ELR (cell line): ENCODE data around the gene DSTN.

ENCODE experiments used
- DNase-seq: peaks from one replicate; pipeline ENCODE4 v3.0.0-alpha.2; 2015; ENCODE audit warnings: low read depth

The DSTN gene

DNA sequence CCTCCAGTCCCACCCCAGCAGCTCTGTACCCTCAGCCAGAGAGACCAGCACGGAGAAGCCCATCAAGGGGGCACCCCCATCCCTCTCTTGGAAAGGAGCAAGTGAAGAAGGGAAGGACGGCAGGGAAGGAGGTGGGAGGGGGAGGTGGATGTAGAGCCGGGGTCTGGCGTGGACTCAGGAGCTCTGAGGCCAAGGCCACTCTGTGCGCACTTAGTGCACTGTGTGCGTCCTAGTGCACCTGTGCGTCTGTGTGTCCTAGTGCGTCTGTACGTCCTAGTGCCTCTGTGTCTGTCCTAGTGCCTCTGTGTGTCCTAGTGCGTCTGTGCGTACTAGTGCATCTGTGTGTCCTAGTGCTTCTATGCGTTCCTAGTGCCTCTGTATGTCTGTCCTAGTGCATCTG is 54.2 kb downstream of the DSTN start:
- DNase-seq, result no peak

GRCh38 chr20:17624551-17625245 is 54.8 kb downstream of the DSTN start:
- DNase-seq, result no peak

GRCh38 chr20:17625246-17626051 is 55.6 kb downstream of the DSTN start:
- DNase-seq, result no peak

DNA sequence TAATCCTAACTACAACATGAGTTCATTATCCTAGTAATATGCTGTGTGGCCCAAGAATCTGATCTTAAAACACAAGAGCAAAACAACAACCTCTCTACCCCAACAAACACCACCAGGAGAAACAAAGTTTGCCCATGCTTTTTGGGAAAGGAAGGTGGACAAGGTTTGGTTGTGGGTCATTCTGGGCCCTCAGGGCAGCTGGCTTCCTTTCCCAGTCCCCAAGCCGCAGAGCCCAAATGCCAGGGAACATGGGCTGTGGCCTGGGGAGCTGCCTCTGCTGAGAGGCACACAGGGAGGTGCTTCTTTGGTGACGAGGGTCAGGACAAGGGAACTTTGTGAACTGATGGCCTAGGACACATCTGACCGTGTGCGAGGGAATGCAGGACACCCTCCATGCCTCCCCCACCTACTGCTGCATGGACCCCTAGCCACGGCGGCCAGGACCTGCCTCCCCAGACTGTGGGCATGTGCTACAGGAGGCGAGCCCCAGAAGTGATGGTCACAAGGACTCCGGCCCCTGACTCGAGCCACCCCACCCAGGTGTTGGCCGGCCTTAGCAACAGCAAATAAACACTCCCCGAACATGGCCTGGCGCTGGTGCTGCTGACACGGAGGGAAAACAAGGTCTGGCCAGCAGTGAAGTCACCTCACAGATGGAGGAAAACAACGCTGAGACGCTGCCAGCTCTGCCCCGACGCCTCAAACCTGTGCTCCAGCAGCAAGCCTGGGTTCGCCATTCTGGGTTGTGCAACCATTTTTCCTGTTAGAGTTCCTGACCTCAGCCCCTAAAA is 56.5 kb downstream of the DSTN start:
- no peak for DNase-seq

- DNase-seq, result no peak
Observed at GRCh38 chr20:17627101-17627955, 57.5 kb downstream of the DSTN start.

DNA sequence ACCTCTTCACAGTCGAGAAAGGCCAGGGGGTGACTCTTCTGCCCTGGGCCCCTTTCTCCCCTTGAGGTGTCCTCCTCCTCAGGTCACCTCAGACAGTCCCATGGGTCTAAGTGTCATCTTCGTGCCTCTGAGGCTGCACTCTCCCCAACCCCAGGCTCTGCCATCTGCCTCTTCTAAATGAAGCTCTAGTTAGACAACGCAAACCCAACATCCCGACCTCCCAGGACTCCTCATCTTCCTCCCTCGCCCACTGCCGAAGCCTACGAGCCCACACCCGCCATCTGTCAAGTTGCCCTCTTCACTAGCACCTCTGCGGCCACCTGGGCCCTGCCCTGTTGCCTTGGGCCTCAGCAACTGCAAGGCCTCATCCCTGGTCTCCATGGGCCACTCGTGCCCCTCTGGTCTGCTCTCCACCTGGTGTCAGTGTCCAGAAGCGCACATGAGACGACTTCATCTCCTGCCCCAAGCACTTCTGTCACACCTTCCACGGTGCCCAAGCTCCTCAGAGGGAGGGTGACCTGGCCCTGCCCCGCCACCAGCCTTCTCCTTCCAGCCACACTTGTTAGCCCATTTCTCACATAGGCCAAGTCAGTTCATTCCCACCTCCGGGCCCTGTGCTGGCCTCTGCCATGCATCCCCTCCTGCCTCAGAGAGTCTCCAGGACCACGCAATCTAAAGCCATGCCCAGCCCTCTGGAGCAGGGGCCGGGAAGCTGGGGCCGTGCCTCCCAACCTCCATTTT is 58.4 kb downstream of the DSTN start:
- DNase-seq, result no peak

GRCh38 chr20:17629025-17629424 is 59.1 kb downstream of the DSTN start:
- no peak for DNase-seq

GRCh38 chr20:17629678-17630089 is 59.8 kb downstream of the DSTN start:
- no peak for DNase-seq

DNA sequence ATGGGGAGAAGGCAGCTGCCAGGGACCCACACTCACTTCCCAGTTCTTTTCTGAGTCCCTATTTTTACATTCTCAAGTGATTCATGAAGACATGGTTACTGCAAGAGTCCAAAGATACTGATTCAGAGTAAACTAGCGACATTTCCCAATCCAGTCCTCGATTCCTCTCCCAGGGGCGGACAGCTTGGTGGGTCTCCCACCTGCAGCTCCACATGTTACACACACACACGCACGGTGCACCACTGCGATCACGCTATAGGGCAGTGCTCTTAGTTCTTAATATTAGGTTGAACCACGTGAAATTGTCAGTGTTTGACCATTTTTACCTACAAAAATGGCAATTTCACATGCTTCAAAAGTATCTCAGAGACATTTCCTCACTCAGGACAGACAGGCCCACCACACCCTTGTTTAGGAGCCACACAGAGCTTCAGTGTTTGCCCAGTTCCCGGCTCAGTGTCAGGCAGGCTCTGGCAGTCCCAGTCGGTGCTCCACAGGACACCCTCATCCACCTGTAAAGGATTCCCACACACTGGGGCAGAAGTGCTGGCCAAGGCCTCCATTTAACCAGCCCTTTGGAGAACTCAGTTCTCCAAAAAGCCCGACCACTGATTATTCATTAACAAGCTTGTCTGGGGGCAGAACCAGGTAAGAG is 60.4 kb downstream of the DSTN start:
- no peak for DNase-seq

GRCh38 chr20:17630806-17631195 is 60.9 kb downstream of the DSTN start:
- no peak for DNase-seq

DNA sequence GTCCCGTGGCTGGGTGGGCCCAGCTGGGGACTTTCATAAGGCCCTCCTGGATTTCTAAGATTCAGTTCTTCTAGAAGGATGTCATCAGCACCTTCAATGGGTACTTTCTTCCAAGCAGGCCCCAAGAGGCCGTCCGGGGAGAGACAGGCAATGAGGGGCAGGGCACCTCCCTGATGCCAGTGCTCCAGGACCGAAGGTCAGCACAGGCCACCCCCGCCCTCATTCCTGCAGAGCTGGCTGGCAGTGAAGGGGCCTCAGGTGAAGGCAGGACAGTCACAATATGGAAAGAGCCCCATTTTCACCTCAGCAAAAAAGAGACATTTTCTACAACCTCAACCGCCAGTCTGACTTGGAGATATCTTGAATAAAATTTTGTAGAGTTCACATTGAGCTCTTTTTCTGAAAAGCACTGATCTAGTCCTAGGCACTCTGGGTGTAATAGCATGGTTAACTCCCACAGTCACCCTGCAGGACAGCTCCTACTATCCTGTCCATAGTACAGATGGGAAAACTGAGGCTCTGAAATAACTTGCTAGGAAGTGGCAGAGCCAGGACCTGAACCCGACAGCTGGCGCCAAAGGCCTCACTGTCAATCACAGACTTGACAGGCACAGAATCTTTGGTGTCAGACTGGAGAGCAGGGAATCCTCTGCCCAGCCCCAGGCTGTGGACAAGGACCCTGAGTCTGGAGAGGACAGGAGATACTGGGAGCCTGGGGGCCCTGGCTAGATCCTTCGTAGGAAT is 61.9 kb downstream of the DSTN start:
- no peak for DNase-seq

GRCh38 chr20:17633221-17633849 is 63.5 kb downstream of the DSTN start:
- DNase-seq, result no peak

- no peak for DNase-seq
Observed at GRCh38 chr20:17633850-17634500, 64.1 kb downstream of the DSTN start.

DNA sequence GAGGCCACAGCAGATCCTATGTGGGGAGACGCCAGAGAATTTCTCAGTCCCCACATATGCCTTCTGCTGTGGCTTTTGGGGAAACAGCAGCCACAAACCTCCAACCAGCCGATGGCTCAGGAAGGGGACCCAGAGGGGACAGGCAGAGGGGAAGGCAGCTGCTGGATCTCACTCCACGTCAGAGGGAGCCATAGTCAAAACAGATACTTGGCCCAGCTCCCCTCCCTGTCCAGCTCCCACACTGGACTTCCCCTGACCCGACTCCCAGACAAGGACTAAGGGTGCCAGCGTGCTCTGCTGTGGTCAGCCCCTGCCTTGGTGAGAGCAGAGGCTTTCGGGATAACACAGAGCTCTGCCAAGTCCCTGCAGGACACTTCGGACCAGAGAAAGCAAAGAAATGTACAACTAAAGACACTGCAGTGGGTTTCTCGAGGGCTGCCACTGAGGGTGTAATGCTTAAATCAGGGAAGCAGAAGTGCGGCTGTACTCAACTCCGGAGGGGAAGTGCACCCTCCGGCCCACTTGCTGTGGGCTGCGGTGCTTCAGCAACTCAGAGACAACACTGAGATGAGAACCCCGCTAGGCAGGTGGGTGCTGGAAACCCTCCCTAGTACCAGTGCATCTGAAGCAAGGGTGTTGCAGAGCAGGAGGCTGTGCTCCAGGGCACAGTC is 64.9 kb downstream of the DSTN start:
- no peak for DNase-seq

DNA sequence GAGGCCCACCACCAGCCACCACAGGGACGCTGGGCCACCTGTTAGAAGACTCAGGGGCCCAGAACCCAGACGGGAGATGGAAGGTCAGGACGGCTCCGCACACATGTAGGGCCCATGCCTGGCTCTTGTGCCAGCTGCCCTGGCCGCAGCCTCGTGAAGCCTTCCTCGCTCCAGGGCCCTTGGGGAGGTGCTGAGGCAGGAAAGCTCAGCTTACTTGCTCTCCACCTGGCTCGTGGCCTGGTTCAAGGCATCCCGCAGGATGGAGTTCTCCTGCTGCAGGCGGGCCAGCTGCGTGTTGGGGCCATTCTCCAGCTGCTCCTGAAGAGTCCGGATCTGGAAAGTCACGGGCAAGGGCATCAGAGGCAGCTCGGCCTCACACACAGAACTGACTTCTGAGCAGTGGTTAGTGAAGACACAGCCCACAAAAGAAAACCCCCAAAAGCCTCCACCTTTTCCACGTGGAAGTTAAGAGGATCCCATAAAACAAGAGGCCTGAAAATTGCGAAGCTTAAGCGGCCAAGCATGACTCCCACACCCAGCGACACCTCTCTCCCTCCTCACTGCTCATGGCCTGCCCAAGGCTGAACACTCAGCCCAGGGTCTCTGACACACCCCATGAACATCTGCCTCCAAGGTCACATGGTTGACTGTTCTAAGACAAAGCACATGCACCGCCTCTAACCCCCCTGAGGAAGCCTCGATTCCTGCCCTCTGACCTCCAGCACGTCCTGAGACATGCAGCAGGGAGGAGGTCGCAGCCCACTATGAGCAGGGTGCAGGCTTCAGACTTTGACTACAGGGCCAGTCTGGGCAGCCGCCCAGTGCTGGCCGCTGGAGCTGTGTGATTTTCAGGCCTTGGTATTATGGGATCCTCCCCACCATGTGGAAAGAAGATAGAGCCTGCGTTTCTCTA is 65.7 kb downstream of the DSTN start:
- peak; percentile 20 for DNase-seq

DNA sequence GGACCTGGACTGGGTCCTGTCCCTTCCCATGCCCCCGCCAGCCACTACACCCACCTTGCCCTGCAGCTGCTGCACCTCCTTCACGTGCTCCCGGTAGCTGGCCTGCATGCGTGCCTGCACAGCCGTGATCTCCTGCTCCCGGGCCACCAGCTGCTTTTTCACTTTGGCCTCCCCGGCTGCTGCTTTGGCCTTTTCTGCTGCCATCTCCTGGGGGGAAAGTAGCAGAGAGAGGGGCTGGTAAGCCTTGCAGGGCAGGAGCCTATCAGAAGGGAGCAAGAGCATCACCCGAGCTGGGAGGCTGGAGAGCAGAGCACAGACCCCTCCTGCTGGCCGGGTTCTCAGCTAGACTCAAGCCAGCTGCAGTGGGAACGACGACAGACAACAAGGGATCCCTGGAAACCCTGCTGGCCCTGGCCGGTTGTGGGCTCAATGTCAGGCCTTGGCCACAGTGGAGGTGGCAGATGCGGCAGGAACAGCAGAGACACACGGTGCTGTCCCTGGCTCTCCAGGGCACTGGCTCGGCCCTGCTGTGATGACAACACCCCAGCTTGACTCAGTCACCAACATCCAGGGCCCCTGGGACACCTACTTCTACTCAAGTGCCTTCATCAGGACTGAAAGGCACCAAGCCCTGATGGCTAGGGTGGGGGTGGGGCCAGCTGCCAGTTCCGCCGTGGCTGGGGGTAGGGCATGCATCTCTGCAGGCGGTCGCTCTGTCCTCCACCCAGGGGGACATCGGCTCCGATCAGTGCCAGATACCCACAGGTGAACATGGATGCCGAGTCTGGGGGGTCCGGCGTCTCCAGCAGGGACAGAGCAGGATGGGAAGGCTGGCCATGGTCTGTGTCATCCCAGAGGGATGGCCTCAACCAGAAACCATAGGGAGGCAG is 66.9 kb downstream of the DSTN start:
- no peak for DNase-seq
